Lung (tissue), 12 donors: ENCODE results near the gene PDIA3. TPM values are rescaled to one million over a fixed set of nuclear protein-coding genes. Genes with fewer than 3 reads are reported as not detected.

Source experiments
- ATAC-seq: fragments of 200-7000 bp; cut with Tn5 transposase; one replicate; pipeline ENCODE4 v1.9.1; 2020; ENCODE audit warnings: moderate number of reproducible peaks; ENCODE audit not compliant: insufficient read depth, low FRiP score
- DNase-seq, 3 donors: peaks; one replicate each; pipeline ENCODE4 v3.0.0-alpha.2; 2013 to 2017
- H3K27ac ChIP-seq, 2 donors: one replicate each; pipeline ENCODE4 v1.5.1; 2013; ENCODE audit warnings: mild to moderate bottlenecking in 2 of 2, moderate library complexity in 2 of 2, control low read depth in 1 of 2, inconsistent platforms in 1 of 2, low read depth in 1 of 2, low read length in 1 of 2
- H3K27me3 ChIP-seq, 3 donors: one replicate each; pipeline ENCODE4 v1.5.1; 2013; ENCODE audit warnings: low read length in 2 of 3; ENCODE audit not compliant: control insufficient read depth in 3 of 3, insufficient read depth in 3 of 3
- H3K36me3 ChIP-seq, 4 donors: one replicate each; pipeline ENCODE4 v1.5.1; 2013; ENCODE audit warnings: low read length in 4 of 4, mild to moderate bottlenecking in 1 of 4, moderate library complexity in 1 of 4; ENCODE audit not compliant: control insufficient read depth in 4 of 4, insufficient read depth in 4 of 4
- H3K4me1 ChIP-seq, 5 donors: one replicate each; pipeline ENCODE4 v1.5.1; 2013; ENCODE audit warnings: low read length in 5 of 5, mild to moderate bottlenecking in 2 of 5, moderate library complexity in 1 of 5; ENCODE audit not compliant: control insufficient read depth in 5 of 5, insufficient read depth in 5 of 5
- H3K4me3 ChIP-seq: one replicate; pipeline ENCODE4 v1.5.1; 2013; ENCODE audit warnings: mild to moderate bottlenecking, control low read depth, moderate library complexity
- H3K9ac ChIP-seq, 2 donors: one replicate each; pipeline ENCODE4 v1.5.1; 2013; ENCODE audit warnings: low read length in 2 of 2, control low read depth in 1 of 2; ENCODE audit not compliant: insufficient read depth in 1 of 2
- H3K9me3 ChIP-seq, 4 donors: one replicate each; pipeline ENCODE4 v1.5.1; 2013; ENCODE audit warnings: low read length in 3 of 4, mild to moderate bottlenecking in 1 of 4, moderate library complexity in 1 of 4; ENCODE audit not compliant: control insufficient read depth in 4 of 4, insufficient read depth in 3 of 4
- CTCF ChIP-seq: IDR thresholded peaks from 2 replicates; pipeline ENCODE4 v1.5.1; 2012; ENCODE audit warnings: mild to moderate bottlenecking; ENCODE audit errors: control extremely low read depth, extremely low read depth
- WGBS, 2 donors: extraction: QIAGEN DNeasy Blood & Tissue Kit; methylation state at CpG; one replicate each; pipeline ENCODE4 v1.1.7; 2013; 5-methylcytosine and 5-hydroxymethylcytosine counted together
- polyA plus RNA-seq, 2 donors: library from polyadenylated mRNA; stranded (reverse); fragments of 200-250 nt; gene quantifications; one replicate each; pipeline ENCODE4 v1.2.1, GENCODE V29; 2013
- total RNA-seq, 2 donors: library from RNA; depleted of rRNA in 1 of 2; stranded (reverse); fragments of >200 nt in 1 of 2; gene quantifications; one replicate each; pipeline ENCODE4 v1.2.1, GENCODE V29; 2014 to 2021
- donor health status: control.
- donor health status: control.
- donor health status: Bipolar disorder and iron deficiency.
- donor health status: healthy.
- donor health status: DM: yes; HTN: yes; CAD: no.

PDIA3 gene
- total and polyA plus RNA-seq, 4 donors = 235 to 580 (median 385) TPM

- no peaks in the 10 kb centered on the region for H3K9me3 ChIP-seq
- TF ChIP-seq CTCF = no peak
- ATAC-seq (no peak), DNase-seq (no peak)
- no peaks in the 10 kb centered on the region for H3K27me3 ChIP-seq
- H3K36me3 ChIP-seq = peaks cover 14 to 47% (median 38%) of the 10 kb centered on the region in 4 donors
- H3K9ac ChIP-seq = no peak overlapping the region
- H3K4me1 ChIP-seq = peaks cover 0 to 9% (median 4%) of the 10 kb centered on the region in 5 donors
- H3K27ac ChIP-seq = no peak overlapping the region
- H3K4me3 ChIP-seq = no peak overlapping the region
Observed at GRCh38 chr15:43772624-43773023, 26.4 kb downstream of the PDIA3 start.

GRCh38 chr15:43774062-43774461 is 27.8 kb downstream of the PDIA3 start:
- ATAC-seq (no peak), DNase-seq (no peak)
- Histone ChIP-seq H3K36me3 (peaks cover 9 to 39% (median 30%) of the 10 kb centered on the region in 4 donors), H3K4me3 (no peak overlapping the region), H3K4me1 (peaks cover 0 to 12% (median 4%) of the 10 kb centered on the region in 5 donors), H3K9me3 (no peaks in the 10 kb centered on the region), H3K27me3 (no peaks in the 10 kb centered on the region), H3K27ac (no peak overlapping the region), H3K9ac (no peak overlapping the region)
- WGBS, 2 donors = 87% methylated on average over 4 of the region's 4 CpGs
- no peak for TF ChIP-seq CTCF

- Histone ChIP-seq H3K9ac (no peak overlapping the region), H3K36me3 (peaks cover 9 to 25% (median 18%) of the 10 kb centered on the region in 4 donors), H3K4me1 (peaks cover 0 to 12% (median 4%) of the 10 kb centered on the region in 5 donors), H3K27ac (peak overlapping the region in 1 of 2 donors; percentile 62), H3K4me3 (no peak overlapping the region), H3K9me3 (no peaks in the 10 kb centered on the region), H3K27me3 (no peaks in the 10 kb centered on the region)
- TF ChIP-seq CTCF = no peak
- DNase-seq (peak; percentile 23 to 37 (median 32)), ATAC-seq (no peak)
- 97 to 100% methylated on average over 1 of the region's 1 CpG for WGBS, 2 donors
Observed at GRCh38 chr15:43775411-43775965, 29.2 kb downstream of the PDIA3 start.
